ENCODE measurements around the gene CREB3. TPM values are rescaled to one million over a fixed set of nuclear protein-coding genes. Genes with fewer than 3 reads are reported as not detected.
A peak's percentile ranks its signal among the peaks of the same experiment; 100 is the strongest.

CREB3 gene
- total RNA-seq, 1 experiment from 2014 or later, result 27.3 TPM

DNA sequence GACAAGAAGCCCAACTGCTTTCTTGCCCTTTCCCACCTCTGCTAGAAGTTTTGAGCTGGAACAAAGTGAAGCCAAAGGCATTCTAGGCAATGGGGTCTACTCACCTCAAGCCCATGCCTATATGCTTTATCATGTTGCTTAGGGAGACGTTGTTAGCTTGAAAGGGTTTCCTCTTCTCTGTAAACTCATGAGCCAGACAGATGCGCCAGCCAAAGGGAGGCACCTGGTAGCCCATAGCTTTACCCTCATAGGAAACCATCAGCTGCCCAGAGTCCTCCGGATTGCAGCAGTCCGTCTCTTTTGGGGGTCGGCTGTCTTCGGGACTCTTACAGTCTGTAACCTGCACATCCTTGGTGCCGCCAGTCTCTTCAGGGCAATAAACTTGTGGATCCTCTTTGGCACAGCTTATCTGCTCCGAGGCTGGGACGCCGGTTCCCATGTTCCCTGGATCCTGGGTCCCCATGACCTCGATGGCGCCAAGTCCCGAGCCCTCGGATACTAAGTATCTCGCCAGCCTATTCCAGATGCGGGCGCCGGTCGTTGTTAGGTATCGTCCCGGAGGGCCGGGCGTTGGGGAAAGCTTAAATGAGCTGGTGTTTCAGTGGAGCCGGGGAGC lies 15.9 kb downstream of the CREB3 start:
- no peak overlapping the region for H4K5ac ChIP-seq (ENCODE audit: insufficient read length, low read depth, low read length)
- Mint-ChIP-seq H3K4me3 (peak overlapping the region; percentile 93 to 95), H3K9me3 (no peaks in the 10 kb centered on the region), H3K4me1 (peaks cover 28% of the 10 kb centered on the region in 2 experiments), H3K27me3 (ENCODE audit: low read depth) (no peaks in the 10 kb centered on the region), H3K27ac (peak overlapping the region in 2 of 3 experiments; percentile 91 to 95; a peak in 4 of 7 replicates), H3K36me3 (ENCODE audit: insufficient read depth in 1 of 3, low read depth in 3 of 3) (peaks cover 20 to 64% (median 57%) of the 10 kb centered on the region in 3 experiments; a peak in 6 of 7 replicates)
- peaks cover 19% of the 10 kb centered on the region for H3K79me1 ChIP-seq (ENCODE audit: insufficient read depth, low read depth, low read length, poor library complexity, severe bottlenecking)
- H3K4me1 ChIP-seq (ENCODE audit: insufficient read depth, low read length), result peaks cover 3% of the 10 kb centered on the region; the same call in 1 of the 2 replicates
- H3K56ac ChIP-seq (ENCODE audit: insufficient read length, low read depth, low read length), result no peak overlapping the region
- peak overlapping the region; percentile 98 for H3K4me2 ChIP-seq (ENCODE audit: insufficient read depth, insufficient read length, low read length)
- H3K27me3 ChIP-seq (ENCODE audit: insufficient read depth, low read length), result no peaks in the 10 kb centered on the region
- H3K18ac ChIP-seq (ENCODE audit: insufficient read length, low read depth, low read length), result no peak overlapping the region
- H3K23me2 ChIP-seq (ENCODE audit: insufficient read length, low read depth, low read length, poor library complexity, severe bottlenecking), result peaks cover 18% of the 10 kb centered on the region
- no peak overlapping the region for H2BK15ac ChIP-seq (ENCODE audit: low read depth, low read length)
- H2BK120ac ChIP-seq (ENCODE audit: low read depth, low read length, poor library complexity, severe bottlenecking), result no peak overlapping the region
- no CpG with 5 or more reads among the region's 24 CpGs for WGBS (ENCODE audit: extremely low coverage, insufficient read length, low lambda C conversion rate)
- H2BK12ac ChIP-seq (ENCODE audit: insufficient read length, low read depth, low read length), result no peak overlapping the region
- H2BK5ac ChIP-seq (ENCODE audit: insufficient read length, low read length), result no peak overlapping the region
- H3K4ac ChIP-seq (ENCODE audit: low read depth, low read length), result no peak overlapping the region
- no peaks in the 10 kb centered on the region for H3K9me3 ChIP-seq (ENCODE audit: control insufficient read depth, low read depth, low read length)
- H2AFZ ChIP-seq (ENCODE audit: low read length), result no peak overlapping the region
- no peak for DNase-seq
- H3K14ac ChIP-seq (ENCODE audit: insufficient read depth, low read length), result no peak overlapping the region
- no peak overlapping the region for H3K27ac ChIP-seq (ENCODE audit: insufficient read length, low read depth, low read length)
- H3K79me2 ChIP-seq (ENCODE audit: insufficient read depth, low read length), result peaks cover 21% of the 10 kb centered on the region
- H3T11ph ChIP-seq (ENCODE audit: low read length), result no peak overlapping the region
- H4K8ac ChIP-seq (replicated peaks; ENCODE audit: insufficient read length, low read depth, low read length), result no peak overlapping the region
- no peak overlapping the region for H2AK5ac ChIP-seq (ENCODE audit: insufficient read length, low read length)
- no peak overlapping the region for H3K23ac ChIP-seq (ENCODE audit: insufficient read length, low read depth, low read length)
- no peaks in the 10 kb centered on the region for H4K20me1 ChIP-seq (ENCODE audit: control insufficient read depth, insufficient read depth, insufficient read length)
- H2BK20ac ChIP-seq (ENCODE audit: low read depth, low read length, poor library complexity, severe bottlenecking), result no peak overlapping the region
- H3K9ac ChIP-seq (ENCODE audit: extremely low read depth, insufficient read length, low read length), result peak overlapping the region; percentile 79
- H4K91ac ChIP-seq (ENCODE audit: insufficient read length, low read depth, low read length), result no peak overlapping the region
- no peak for TF ChIP-seq CTCF (conservative IDR thresholded peaks at IDR 0.05)

All from H9 (cell line).